DOHH2 (cell line): ENCODE data around the gene CEP41.

Experiments used
- CTCF ChIP-seq: fragments of 200-600 bp; sonication (generic); IDR thresholded peaks from one replicate; pipeline ENCODE4 v1.5.1; 2014; ENCODE audit warnings: antibody characterized with exemption, mild to moderate bottlenecking, low read depth, low read length; ENCODE audit not compliant: poor library complexity, severe bottlenecking
- EZH2phosphoT487 ChIP-seq: fragments of 200-600 bp; sonication (generic); IDR thresholded peaks from 2 replicates; pipeline ENCODE4 v1.6.1; 2017; ENCODE audit warnings: borderline replicate concordance, mild to moderate bottlenecking, antibody characterized with exemption, low read length, moderate library complexity, mixed read lengths

DNA sequence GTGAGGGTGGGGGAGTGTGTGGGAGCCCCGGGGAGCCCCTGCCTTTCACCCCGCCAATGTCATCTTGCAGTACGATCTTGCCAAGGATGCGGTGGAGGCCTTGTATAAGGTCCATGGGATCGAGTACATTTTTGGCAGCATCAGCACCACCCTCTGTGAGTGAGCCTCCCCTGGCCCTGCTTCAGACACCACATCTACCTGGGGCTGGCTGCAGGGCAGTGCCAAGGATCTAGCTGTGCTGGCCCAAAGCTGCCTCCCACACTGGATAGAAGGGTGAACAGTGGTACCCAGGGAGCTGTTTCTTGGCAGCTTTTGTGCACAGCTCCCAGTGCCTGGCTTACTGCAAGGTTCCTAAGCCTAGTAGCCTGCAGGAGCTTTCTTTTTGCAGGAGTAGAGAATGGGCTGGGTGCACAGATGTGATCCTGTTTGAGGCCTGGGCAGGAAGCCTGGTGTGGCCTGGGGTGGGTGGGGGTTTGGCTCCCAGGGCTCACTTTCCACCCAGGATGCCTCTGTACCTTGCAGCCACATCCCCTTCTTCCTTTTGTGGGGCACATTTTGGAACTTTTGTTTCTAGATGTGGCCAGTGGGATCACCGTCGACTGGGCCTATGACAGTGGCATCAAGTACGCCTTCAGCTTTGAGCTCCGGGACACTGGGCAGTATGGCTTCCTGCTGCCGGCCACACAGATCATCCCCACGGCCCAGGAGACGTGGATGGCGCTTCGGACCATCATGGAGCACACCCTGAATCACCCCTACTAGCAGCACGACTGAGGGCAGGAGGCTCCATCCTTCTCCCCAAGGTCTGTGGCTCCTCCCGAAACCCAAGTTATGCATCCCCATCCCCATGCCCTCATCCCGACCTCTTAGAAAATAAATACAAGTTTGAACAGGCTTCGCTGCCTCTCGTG lies 72.7 kb downstream of the CEP41 start:
- TF ChIP-seq CTCF (no peak), EZH2phosphoT487 (no peak)
